CD4-positive, alpha-beta T cell treated with Interleukin-15 for 1 hour (primary cell): ENCODE results near the gene SIK1.
"Not testable (repeated sequence)": the region's sequence is repeated elsewhere in the genome, so short reads cannot be mapped to it uniquely, and the experiment has no call there.

ENCODE experiments used
- DNase-seq: peaks from one replicate; pipeline ENCODE4 v3.0.0-alpha.2; 2020

The SIK1 gene

GRCh38 chr21:43426404-43427241 lies at the start of gene SIK1:
TSS of gene SIK1 (minus strand) at chr21:43427131. CDS start at chr21:43426178, 953 bp downstream.
- DNase-seq: not testable (repeated sequence)

GRCh38 chr21:43471597-43472242 lies 44.8 kb upstream of the SIK1 start:
- DNase-seq: not testable (repeated sequence)

- DNase-seq: not testable (repeated sequence)
Observed at GRCh38 chr21:43469719-43470458, 43.0 kb upstream of the SIK1 start.

- DNase-seq: no peak
Observed at GRCh38 chr21:43467785-43468184, 40.9 kb upstream of the SIK1 start.

GRCh38 chr21:43465159-43465558 lies 38.2 kb upstream of the SIK1 start:
- not testable (repeated sequence) for DNase-seq

GRCh38 chr21:43463498-43464261 lies 36.7 kb upstream of the SIK1 start:
- DNase-seq: not testable (repeated sequence)

- not testable (repeated sequence) for DNase-seq
Observed at GRCh38 chr21:43462932-43463331, 36.0 kb upstream of the SIK1 start.

- not testable (repeated sequence) for DNase-seq
Observed at GRCh38 chr21:43460475-43460874, 33.5 kb upstream of the SIK1 start.

GRCh38 chr21:43458995-43459394 lies 32.1 kb upstream of the SIK1 start:
- DNase-seq: not testable (repeated sequence)

- not testable (repeated sequence) for DNase-seq
Observed at GRCh38 chr21:43456616-43457314, 29.8 kb upstream of the SIK1 start.

GRCh38 chr21:43455717-43456116 lies 28.8 kb upstream of the SIK1 start:
- not testable (repeated sequence) for DNase-seq

- not testable (repeated sequence) for DNase-seq
Observed at GRCh38 chr21:43454176-43454575, 27.2 kb upstream of the SIK1 start.

- not testable (repeated sequence) for DNase-seq
Observed at GRCh38 chr21:43451850-43452249, 24.9 kb upstream of the SIK1 start.

GRCh38 chr21:43450287-43450686 lies 23.4 kb upstream of the SIK1 start:
- not testable (repeated sequence) for DNase-seq

GRCh38 chr21:43447353-43447977 lies 20.5 kb upstream of the SIK1 start:
- DNase-seq: not testable (repeated sequence)

GRCh38 chr21:43446277-43446932 lies 19.5 kb upstream of the SIK1 start:
- not testable (repeated sequence) for DNase-seq

GRCh38 chr21:43444524-43444923 lies 17.6 kb upstream of the SIK1 start:
- DNase-seq: not testable (repeated sequence)

- DNase-seq: not testable (repeated sequence)
Observed at GRCh38 chr21:43442571-43442970, 15.6 kb upstream of the SIK1 start.

- not testable (repeated sequence) for DNase-seq
Observed at GRCh38 chr21:43440835-43441727, 14.2 kb upstream of the SIK1 start.
